Esophagus muscularis mucosa (tissue), 4 donors: Measurements from ENCODE around the gene DYNLT3. TPM values are rescaled to one million over a fixed set of nuclear protein-coding genes. Genes with fewer than 3 reads are reported as not detected.

Experiments
- DNase-seq: peaks from one replicate; pipeline ENCODE4 v3.0.0-alpha.2; 2017; ENCODE audit errors: extremely low spot score
- H3K27ac ChIP-seq, 4 donors: fragments of 200-600 bp; sonication (generic); replicated peaks in 1 of 4; 1 replicate in 3 of 4; 2 replicates in 1 of 4; pipeline ENCODE4 v1.5.1; 2016 to 2019; ENCODE audit warnings: mild to moderate bottlenecking in 1 of 4
- H3K27me3 ChIP-seq, 4 donors: fragments of 200-600 bp; sonication (generic); one replicate each; pipeline versions ENCODE4 v1.5.1 to v1.6.0; 2016 to 2019
- H3K36me3 ChIP-seq, 4 donors: fragments of 200-600 bp; sonication (generic); one replicate each; pipeline ENCODE4 v1.5.1; 2016 to 2019
- H3K4me1 ChIP-seq, 4 donors: fragments of 200-600 bp; sonication (generic); one replicate each; pipeline ENCODE4 v1.5.1; 2016 to 2019
- H3K4me3 ChIP-seq, 4 donors: fragments of 200-600 bp; sonication (generic); 1 replicate in 2 of 4; 2 replicates in 2 of 4; pipeline ENCODE4 v1.5.1; 2016 to 2019; ENCODE audit warnings: mild to moderate bottlenecking in 4 of 4, moderate library complexity in 1 of 4
- H3K9me3 ChIP-seq, 4 donors: fragments of 200-600 bp; sonication (generic); 1 replicate in 3 of 4; 2 replicates in 1 of 4; pipeline ENCODE4 v1.5.1; 2016 to 2019
- EP300 ChIP-seq: sonication (generic); formaldehyde crosslinking; IDR thresholded peaks from one replicate; pipeline ENCODE4 v1.6.1; 2017; ENCODE audit warnings: antibody characterized with exemption
- POLR2A ChIP-seq: fragments of 450-650 bp; IDR thresholded peaks from one replicate; pipeline ENCODE4 v1.6.1; 2017; ENCODE audit warnings: antibody characterized with exemption, moderate library complexity, mild to moderate bottlenecking, low read depth
- POLR2AphosphoS5 ChIP-seq, 2 donors: sonication (generic); formaldehyde crosslinking; IDR thresholded peaks; one replicate each; pipeline ENCODE4 v1.6.1; 2017; ENCODE audit warnings: antibody characterized with exemption in 2 of 2
- whole genome bisulfite sequencing: methylation state at CpG from one replicate; pipeline ENCODE4 v1.1.5; 2018; 5-methylcytosine and 5-hydroxymethylcytosine counted together
- intact Hi-C: fragments of 100-400 bp; cut with DNase I; formaldehyde crosslinking; loops from one replicate; pipeline ENCODE4 v1.15.1; 2023
- total RNA-seq, 4 donors: library from RNA; depleted of rRNA; stranded (reverse); fragments of >200 nt; gene quantifications; one replicate each; pipeline versions ENCODE4 v1.1.0 to v1.2.1, GENCODE V29; 2016
- TF ChIP-seq, protein P1 (sequence below), 3 experiments: fragments of 200-600 bp in 2 of 3; fragments of 450-650 bp in 1 of 3; sonication (generic) in 2 of 3; IDR thresholded peaks; one replicate each; pipeline ENCODE4 v1.5.1; 2017 to 2019; ENCODE audit warnings: antibody characterized with exemption in 3 of 3, mild to moderate bottlenecking in 2 of 3, moderate library complexity in 1 of 3

Gene DYNLT3
- total RNA-seq, 4 donors from 2014 or later, result 37.7 to 55.7 (median 49.9) TPM

DNA sequence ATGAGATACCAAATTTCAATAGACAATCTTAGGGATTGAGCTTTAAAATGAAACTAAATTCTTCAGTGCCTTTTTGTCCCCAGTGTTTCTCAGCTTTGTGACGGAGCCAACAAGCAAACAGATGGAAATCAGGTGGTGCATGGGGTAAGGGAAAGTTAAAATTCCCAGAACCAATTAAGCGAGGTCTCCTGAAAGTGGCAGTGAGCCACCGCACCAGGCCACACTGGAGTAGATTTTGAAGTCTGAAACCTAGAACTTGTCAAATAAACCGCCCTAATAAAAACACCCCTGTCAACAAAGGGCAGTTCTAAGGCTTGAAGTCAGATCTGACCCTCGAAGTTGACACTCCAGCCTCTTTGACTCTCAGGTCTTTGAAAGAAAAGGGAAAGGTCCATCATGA is 40.6 kb upstream of the DYNLT3 start:
- H3K9me3 ChIP-seq, result no peaks in the 10 kb centered on the region
- H3K27me3 ChIP-seq, result no peaks in the 10 kb centered on the region
- 72% methylated on average over 4 of the region's 5 CpGs for WGBS
- H3K36me3 ChIP-seq, result no peaks in the 10 kb centered on the region
- DNase-seq, result no peak
- H3K4me1 ChIP-seq, result no peaks in the 10 kb centered on the region
- no peak overlapping the region for H3K27ac ChIP-seq
- intact Hi-C loops, result no loop called here
- no peak overlapping the region for H3K4me3 ChIP-seq
- TF ChIP-seq POLR2A (no peak), EP300 (no peak), POLR2AphosphoS5 (IDR thresholded peaks at IDR 0.05) (no peak)
- TF ChIP-seq, protein P1, sequence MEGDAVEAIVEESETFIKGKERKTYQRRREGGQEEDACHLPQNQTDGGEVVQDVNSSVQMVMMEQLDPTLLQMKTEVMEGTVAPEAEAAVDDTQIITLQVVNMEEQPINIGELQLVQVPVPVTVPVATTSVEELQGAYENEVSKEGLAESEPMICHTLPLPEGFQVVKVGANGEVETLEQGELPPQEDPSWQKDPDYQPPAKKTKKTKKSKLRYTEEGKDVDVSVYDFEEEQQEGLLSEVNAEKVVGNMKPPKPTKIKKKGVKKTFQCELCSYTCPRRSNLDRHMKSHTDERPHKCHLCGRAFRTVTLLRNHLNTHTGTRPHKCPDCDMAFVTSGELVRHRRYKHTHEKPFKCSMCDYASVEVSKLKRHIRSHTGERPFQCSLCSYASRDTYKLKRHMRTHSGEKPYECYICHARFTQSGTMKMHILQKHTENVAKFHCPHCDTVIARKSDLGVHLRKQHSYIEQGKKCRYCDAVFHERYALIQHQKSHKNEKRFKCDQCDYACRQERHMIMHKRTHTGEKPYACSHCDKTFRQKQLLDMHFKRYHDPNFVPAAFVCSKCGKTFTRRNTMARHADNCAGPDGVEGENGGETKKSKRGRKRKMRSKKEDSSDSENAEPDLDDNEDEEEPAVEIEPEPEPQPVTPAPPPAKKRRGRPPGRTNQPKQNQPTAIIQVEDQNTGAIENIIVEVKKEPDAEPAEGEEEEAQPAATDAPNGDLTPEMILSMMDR (IDR thresholded peaks at IDR 0.05), result no peak

DNA sequence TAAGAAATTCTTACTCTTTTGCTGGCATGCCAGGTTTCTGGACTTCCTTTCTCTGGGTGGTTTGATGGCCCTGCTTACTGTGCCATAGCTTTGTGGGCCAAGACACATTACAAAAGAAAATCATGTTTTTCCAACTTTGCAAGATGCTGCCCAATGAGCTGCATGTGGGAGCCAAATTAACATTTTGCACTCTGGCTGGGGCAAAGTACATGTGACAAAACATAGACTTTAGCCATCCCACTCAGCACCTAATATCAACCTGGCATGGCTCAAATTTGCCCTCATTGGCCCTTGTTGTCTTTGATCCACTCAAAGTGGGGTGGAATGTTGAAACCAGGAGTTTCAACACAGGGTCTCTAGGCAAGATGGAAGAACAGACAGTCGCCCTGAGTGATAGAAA is 40.0 kb upstream of the DYNLT3 start:
- no peaks in the 10 kb centered on the region for H3K4me1 ChIP-seq
- 65% methylated on average over 1 of the region's 1 CpG for WGBS
- no peak overlapping the region for H3K27ac ChIP-seq
- TF ChIP-seq POLR2AphosphoS5 (IDR thresholded peaks at IDR 0.05) (no peak), EP300 (no peak), POLR2A (no peak)
- TF ChIP-seq, protein P1 (IDR thresholded peaks at IDR 0.05), result no peak
- H3K4me3 ChIP-seq, result no peak overlapping the region
- H3K9me3 ChIP-seq, result no peaks in the 10 kb centered on the region
- DNase-seq, result no peak
- no peaks in the 10 kb centered on the region for H3K36me3 ChIP-seq
- intact Hi-C loops, result no loop called here
- H3K27me3 ChIP-seq, result no peaks in the 10 kb centered on the region

DNA sequence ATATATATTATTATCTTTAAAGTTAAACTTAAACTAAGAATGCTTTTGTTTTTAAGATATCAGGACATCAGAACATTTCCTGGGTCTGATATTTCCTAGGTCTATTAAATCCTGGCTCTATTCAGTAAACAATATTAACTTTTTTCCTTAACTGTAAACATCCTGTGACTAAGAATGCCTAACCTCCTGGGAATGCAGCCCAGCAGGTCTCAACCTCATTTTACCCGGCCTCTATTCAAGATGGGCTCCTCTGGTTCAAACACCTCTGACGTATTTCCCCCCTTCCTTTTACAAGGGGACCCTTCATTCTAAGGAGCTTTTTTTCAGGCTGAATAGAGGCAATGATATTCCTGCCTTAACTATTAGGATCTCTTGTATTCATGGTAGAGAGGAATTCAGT is 35.8 kb upstream of the DYNLT3 start:
- no peak for TF ChIP-seq EP300
- no peak for TF ChIP-seq POLR2AphosphoS5 (IDR thresholded peaks at IDR 0.05)
- TF ChIP-seq, protein P1 (IDR thresholded peaks at IDR 0.05), result no peak
- no peak for TF ChIP-seq POLR2A
- intact Hi-C loops, result no loop called here
- Histone ChIP-seq H3K36me3 (no peaks in the 10 kb centered on the region), H3K27ac (no peak overlapping the region), H3K27me3 (no peaks in the 10 kb centered on the region), H3K9me3 (no peaks in the 10 kb centered on the region), H3K4me1 (no peaks in the 10 kb centered on the region), H3K4me3 (no peak overlapping the region)
- DNase-seq, result no peak
- 61% methylated on average over 2 of the region's 2 CpGs for WGBS

- TF ChIP-seq POLR2AphosphoS5 (IDR thresholded peaks at IDR 0.05) (no peak), POLR2A (no peak), EP300 (no peak)
- TF ChIP-seq, protein P1 (IDR thresholded peaks at IDR 0.05), result no peak
- DNase-seq, result no peak
These were observed 32.3 kb upstream of the DYNLT3 start for GRCh38 chrX:37879692-37880091.

GRCh38 chrX:37876716-37877115 is 29.3 kb upstream of the DYNLT3 start:
- Histone ChIP-seq H3K27ac (no peak overlapping the region), H3K27me3 (no peaks in the 10 kb centered on the region), H3K36me3 (no peaks in the 10 kb centered on the region), H3K4me3 (no peak overlapping the region), H3K9me3 (no peaks in the 10 kb centered on the region), H3K4me1 (no peaks in the 10 kb centered on the region)
- DNase-seq, result no peak
- WGBS, result 76% methylated on average over 4 of the region's 4 CpGs
- intact Hi-C loops, result no loop called here
- TF ChIP-seq POLR2AphosphoS5 (IDR thresholded peaks at IDR 0.05) (no peak), EP300 (no peak), POLR2A (no peak)
- TF ChIP-seq, protein P1 (IDR thresholded peaks at IDR 0.05), result no peak

More at GRCh38 chrX:37879692-37880091, 32.3 kb upstream of the DYNLT3 start:
- Histone ChIP-seq H3K36me3 (no peaks in the 10 kb centered on the region), H3K4me3 (no peak overlapping the region), H3K4me1 (no peaks in the 10 kb centered on the region), H3K9me3 (no peaks in the 10 kb centered on the region), H3K27me3 (no peaks in the 10 kb centered on the region), H3K27ac (no peak overlapping the region)
- intact Hi-C loops, result no loop called here
- WGBS, result 62% methylated on average over 1 of the region's 1 CpG
